Ascending aorta (tissue), 2 donors: ENCODE data around the gene C14orf180. TPM values are rescaled to one million over a fixed set of nuclear protein-coding genes. Genes with fewer than 3 reads are reported as not detected.
"Not testable (repeated sequence)": the region's sequence is repeated elsewhere in the genome, so short reads cannot be mapped to it uniquely, and the experiment has no call there.

ENCODE experiments used
- DNase-seq, 2 donors: peaks; one replicate each; pipeline ENCODE4 v3.0.0-alpha.2; 2019; ENCODE audit warnings: low spot score in 2 of 2
- H3K27ac ChIP-seq, 2 donors: fragments of 200-600 bp; sonication (generic); one replicate each; pipeline ENCODE4 v1.5.1; 2016 to 2017; ENCODE audit warnings: mild to moderate bottlenecking in 1 of 2
- H3K27me3 ChIP-seq: fragments of 200-600 bp; sonication (generic); one replicate; pipeline ENCODE4 v1.5.1; 2017
- H3K36me3 ChIP-seq, 2 donors: fragments of 200-600 bp; sonication (generic); one replicate each; pipeline ENCODE4 v1.5.1; 2016
- H3K4me1 ChIP-seq, 2 donors: fragments of 200-600 bp; sonication (generic); one replicate each; pipeline ENCODE4 v1.5.1; 2016 to 2017; ENCODE audit warnings: mild to moderate bottlenecking in 1 of 2
- H3K4me3 ChIP-seq, 2 donors: fragments of 200-600 bp; sonication (generic); one replicate each; pipeline ENCODE4 v1.5.1; 2016 to 2017; ENCODE audit warnings: mild to moderate bottlenecking in 1 of 2
- H3K9me3 ChIP-seq, 2 donors: fragments of 200-600 bp; sonication (generic); one replicate each; pipeline ENCODE4 v1.5.1; 2016
- intact Hi-C: fragments of 100-400 bp; cut with DNase I; formaldehyde crosslinking; loops from one replicate; pipeline ENCODE4 v1.15.1; 2023
- total RNA-seq: library from RNA; depleted of rRNA; stranded (reverse); fragments of >200 nt; gene quantifications from one replicate; pipeline ENCODE4 v1.1.0, GENCODE V29; 2016
- TF ChIP-seq, protein P1 (sequence below), 3 experiments: fragments of 200-600 bp in 2 of 3; fragments of 450-650 bp in 1 of 3; sonication (generic) in 2 of 3; IDR thresholded peaks; one replicate each; pipeline ENCODE4 v1.5.1; 2016 to 2019; ENCODE audit warnings: antibody characterized with exemption in 3 of 3, mild to moderate bottlenecking in 1 of 3, moderate library complexity in 1 of 3

The C14orf180 gene
- total RNA-seq, 1 donor from 2014 or later = 0.21 TPM

DNA sequence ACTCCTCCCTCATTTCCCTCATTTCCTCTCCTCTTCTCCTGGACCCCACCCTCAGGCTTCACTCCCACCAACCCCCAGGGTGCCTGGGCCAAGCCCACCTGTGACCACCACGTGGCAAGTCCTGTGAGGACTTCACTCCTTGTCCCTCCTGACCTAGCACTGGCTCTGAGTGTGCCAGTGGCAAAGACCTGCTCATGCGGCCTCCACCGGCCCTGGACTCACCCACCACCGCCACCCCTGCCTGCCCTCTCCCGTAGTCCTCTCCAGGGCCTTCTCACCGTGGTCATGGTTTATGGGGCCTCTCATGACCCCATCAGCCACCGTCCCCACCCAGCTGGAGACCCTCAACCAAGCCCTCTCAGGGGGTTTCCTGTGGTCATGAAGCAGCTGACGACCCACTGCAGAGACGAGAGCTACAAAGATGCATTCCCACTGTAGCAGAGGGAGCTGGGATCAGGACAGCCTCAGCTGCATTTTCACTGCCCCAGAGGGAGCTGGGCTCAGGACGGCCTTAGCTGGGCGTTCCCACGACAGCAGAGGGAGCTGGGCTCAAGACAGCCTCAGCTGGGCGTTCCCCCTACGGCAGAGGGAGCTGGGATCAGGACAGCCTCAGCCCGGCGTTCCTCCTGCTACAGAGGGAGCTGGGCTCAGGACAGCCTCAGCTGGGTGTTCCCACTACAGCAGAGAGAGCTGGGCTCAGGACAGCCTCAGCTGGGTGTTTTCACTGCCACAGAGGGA lies 3.2 kb upstream of the C14orf180 start:
- H3K27me3 ChIP-seq = no peaks in the 10 kb centered on the region
- intact Hi-C loops = no loop called here

DNA sequence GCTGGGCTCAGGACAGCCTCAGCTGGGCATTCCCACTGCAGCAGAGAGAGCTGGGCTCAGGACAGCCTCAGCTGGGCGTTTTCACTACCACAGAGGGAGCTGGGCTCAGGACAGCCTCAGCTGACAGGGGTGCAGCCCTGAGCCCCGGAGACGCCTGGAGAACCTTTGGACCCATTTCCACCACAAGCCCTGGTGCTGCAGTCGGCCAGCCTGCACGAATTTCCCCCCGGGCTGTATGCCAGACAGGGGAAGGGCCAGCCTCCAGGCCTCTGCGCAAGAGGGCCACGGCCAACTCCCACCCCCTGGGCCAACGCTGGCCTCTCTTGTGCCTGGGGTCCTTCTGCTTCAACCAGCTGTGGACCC lies 2.6 kb upstream of the C14orf180 start:
- no peak overlapping the region for H3K4me3 ChIP-seq
- no peak for DNase-seq
- peaks cover 9 to 26% of the 10 kb centered on the region in 2 donors for H3K4me1 ChIP-seq
- intact Hi-C loops = no loop called here
- TF ChIP-seq, protein P1, sequence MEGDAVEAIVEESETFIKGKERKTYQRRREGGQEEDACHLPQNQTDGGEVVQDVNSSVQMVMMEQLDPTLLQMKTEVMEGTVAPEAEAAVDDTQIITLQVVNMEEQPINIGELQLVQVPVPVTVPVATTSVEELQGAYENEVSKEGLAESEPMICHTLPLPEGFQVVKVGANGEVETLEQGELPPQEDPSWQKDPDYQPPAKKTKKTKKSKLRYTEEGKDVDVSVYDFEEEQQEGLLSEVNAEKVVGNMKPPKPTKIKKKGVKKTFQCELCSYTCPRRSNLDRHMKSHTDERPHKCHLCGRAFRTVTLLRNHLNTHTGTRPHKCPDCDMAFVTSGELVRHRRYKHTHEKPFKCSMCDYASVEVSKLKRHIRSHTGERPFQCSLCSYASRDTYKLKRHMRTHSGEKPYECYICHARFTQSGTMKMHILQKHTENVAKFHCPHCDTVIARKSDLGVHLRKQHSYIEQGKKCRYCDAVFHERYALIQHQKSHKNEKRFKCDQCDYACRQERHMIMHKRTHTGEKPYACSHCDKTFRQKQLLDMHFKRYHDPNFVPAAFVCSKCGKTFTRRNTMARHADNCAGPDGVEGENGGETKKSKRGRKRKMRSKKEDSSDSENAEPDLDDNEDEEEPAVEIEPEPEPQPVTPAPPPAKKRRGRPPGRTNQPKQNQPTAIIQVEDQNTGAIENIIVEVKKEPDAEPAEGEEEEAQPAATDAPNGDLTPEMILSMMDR (IDR thresholded peaks at IDR 0.05) = no peak
- no peaks in the 10 kb centered on the region for H3K36me3 ChIP-seq
- no peak overlapping the region for H3K27ac ChIP-seq
- no peaks in the 10 kb centered on the region for H3K27me3 ChIP-seq
- H3K9me3 ChIP-seq = no peaks in the 10 kb centered on the region

More for the DNA sequence above, 3.2 kb upstream of the C14orf180 start:
- Histone ChIP-seq H3K9me3 (no peaks in the 10 kb centered on the region), H3K4me3 (no peak overlapping the region), H3K36me3 (no peaks in the 10 kb centered on the region), H3K27ac (no peak overlapping the region), H3K4me1 (peaks cover 7 to 20% of the 10 kb centered on the region in 2 donors)
- no peak for DNase-seq
- TF ChIP-seq, protein P1 (IDR thresholded peaks at IDR 0.05) = no peak

DNA sequence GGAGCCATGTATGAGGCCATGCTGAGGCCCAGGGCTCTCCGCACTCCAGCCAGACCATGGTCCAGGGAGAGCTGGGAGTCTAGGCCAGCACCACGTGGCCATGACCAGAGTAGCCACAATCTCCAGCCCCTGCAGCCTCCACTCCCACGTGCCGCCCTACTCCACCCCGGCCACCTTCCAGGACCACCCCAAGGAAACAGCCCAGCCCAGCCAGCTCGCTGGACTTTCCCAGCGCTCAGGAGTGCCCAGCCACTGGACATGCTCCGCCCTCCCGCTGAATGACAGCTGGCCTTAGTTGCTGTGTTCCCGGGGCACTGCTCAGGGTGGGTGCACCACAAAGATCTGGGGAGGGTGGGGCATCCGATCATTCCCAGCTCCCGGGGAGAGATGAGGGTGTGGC lies 2.1 kb upstream of the C14orf180 start:
- H3K27me3 ChIP-seq = no peaks in the 10 kb centered on the region
- TF ChIP-seq, protein P1 (IDR thresholded peaks at IDR 0.05) = no peak
- H3K4me3 ChIP-seq = no peak overlapping the region
- H3K9me3 ChIP-seq = no peaks in the 10 kb centered on the region
- no peak overlapping the region for H3K27ac ChIP-seq
- H3K36me3 ChIP-seq = no peaks in the 10 kb centered on the region
- intact Hi-C loops = no loop called here
- H3K4me1 ChIP-seq = peaks cover 12 to 26% of the 10 kb centered on the region in 2 donors
- DNase-seq = no peak

DNA sequence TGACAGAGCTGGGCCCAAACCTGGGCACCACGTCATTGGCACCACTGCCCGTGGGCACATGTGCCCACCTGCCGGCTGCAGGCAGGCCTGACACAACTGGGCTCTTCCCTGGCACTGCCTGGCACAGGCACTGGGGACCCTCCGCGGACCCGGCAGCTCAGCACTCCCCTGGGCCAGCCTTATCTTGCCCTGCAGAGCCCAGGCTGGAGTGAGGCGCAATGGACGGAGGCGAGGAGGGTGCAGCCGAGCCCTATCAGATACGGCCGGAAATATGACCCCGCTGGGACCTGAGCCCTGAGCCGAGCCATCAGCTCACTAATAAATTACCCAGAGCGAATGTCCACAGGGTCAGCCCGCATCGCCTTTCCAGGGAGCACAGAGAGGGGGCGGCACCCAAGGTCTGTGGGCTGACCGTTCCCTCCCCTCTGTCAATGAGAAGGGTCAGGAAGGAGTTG lies 1.7 kb upstream of the C14orf180 start:
- no peaks in the 10 kb centered on the region for H3K36me3 ChIP-seq
- H3K27ac ChIP-seq = no peak overlapping the region
- H3K4me3 ChIP-seq = no peak overlapping the region
- no peaks in the 10 kb centered on the region for H3K27me3 ChIP-seq
- intact Hi-C loops = no loop called here
- TF ChIP-seq, protein P1 (IDR thresholded peaks at IDR 0.05) = no peak
- peaks cover 12 to 26% of the 10 kb centered on the region in 2 donors for H3K4me1 ChIP-seq
- H3K9me3 ChIP-seq = no peaks in the 10 kb centered on the region
- DNase-seq = no peak

DNA sequence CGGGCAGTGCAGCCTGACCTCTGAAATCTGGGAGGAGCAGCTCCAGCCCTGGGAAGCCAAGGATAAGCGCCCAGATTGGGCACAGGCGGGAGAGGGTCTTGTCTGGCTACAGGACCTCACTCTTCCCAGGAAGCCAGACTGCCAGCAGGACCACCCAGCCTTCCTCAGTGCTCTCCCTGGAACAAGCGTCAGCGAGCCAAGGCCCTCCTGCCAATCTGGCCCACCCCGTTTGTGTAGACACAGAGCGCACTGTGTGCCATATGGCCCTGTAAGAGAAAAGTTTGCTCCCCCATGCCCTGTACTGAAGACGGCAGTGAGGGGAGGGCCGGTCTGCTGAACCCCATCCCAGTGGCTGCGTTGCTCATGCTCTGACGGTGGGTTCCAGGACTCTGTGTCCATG lies 1.2 kb upstream of the C14orf180 start:
- Histone ChIP-seq H3K36me3 (no peaks in the 10 kb centered on the region), H3K4me1 (peaks cover 12 to 26% of the 10 kb centered on the region in 2 donors), H3K9me3 (no peaks in the 10 kb centered on the region), H3K27ac (no peak overlapping the region), H3K4me3 (no peak overlapping the region), H3K27me3 (no peaks in the 10 kb centered on the region)
- DNase-seq = no peak
- intact Hi-C loops = no loop called here
- TF ChIP-seq, protein P1 (IDR thresholded peaks at IDR 0.05) = no peak

DNA sequence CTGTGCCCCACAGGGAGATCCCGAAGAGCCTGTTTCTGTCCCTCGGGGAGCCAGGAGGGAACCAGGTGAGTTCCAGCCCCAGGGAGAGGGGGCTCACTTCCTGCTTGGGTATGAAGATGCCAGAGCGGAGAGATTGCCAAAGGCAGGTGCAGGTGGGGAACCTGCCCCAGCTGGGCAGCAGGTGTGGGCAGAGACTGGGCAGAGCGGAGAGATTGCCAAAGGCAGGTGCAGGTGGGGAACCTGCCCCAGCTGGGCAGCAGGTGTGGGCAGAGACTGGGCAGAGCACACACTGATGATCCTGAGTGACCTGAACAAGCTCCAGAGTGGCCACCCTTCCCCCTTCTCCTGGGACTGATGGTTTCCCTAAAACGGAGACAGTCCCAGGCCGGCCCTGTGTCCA lies 375 bp downstream of the C14orf180 start:
- H3K36me3 ChIP-seq, H3K27ac ChIP-seq, H3K27me3 ChIP-seq, H3K9me3 ChIP-seq, intact Hi-C loops, DNase-seq, H3K4me3 ChIP-seq: not testable (repeated sequence)
- peaks cover 12 to 26% of the 10 kb centered on the region in 2 donors for H3K4me1 ChIP-seq
